GM12878 (cell line): Measurements from ENCODE around the gene TXNRD1. TPM values are rescaled to one million over a fixed set of nuclear protein-coding genes. Genes with fewer than 3 reads are reported as not detected.

Source experiments
- ATF3 ChIP-seq: IDR thresholded peaks from 2 replicates; pipeline ENCODE4 v1.6.1; 2011; ENCODE audit warnings: low read depth, mild to moderate bottlenecking, low read length, moderate library complexity, borderline replicate concordance; ENCODE audit errors: extremely low read depth
- BACH1 ChIP-seq: fragments of 450-650 bp; IDR thresholded peaks from 2 replicates; pipeline ENCODE4 v1.6.1; 2017; ENCODE audit warnings: mild to moderate bottlenecking, borderline replicate concordance
- BHLHE40 ChIP-seq, 2 experiments: fragments of 450-650 bp in 1 of 2; IDR thresholded peaks; 2 replicates each; pipeline ENCODE4 v1.6.1; 2011 to 2017; ENCODE audit warnings: low read depth in 2 of 2, borderline replicate concordance in 1 of 2, improper control_type of control experiment in 1 of 2, low read length in 1 of 2, mild to moderate bottlenecking in 1 of 2
- CHD1 ChIP-seq: IDR thresholded peaks from 2 replicates; pipeline ENCODE4 v1.6.1; 2012; ENCODE audit warnings: low read depth, low read length, improper control_type of control experiment
- CUX1 ChIP-seq: IDR thresholded peaks from 2 replicates; pipeline ENCODE4 v1.6.1; 2012; ENCODE audit warnings: improper control_type of control experiment, low read depth, low read length; ENCODE audit not compliant: insufficient replicate concordance
- ETV6 ChIP-seq, 2 experiments: fragments of 450-650 bp in 1 of 2; IDR thresholded peaks in 1 of 2; conservative IDR thresholded peaks in 1 of 2; 2 replicates each; pipeline ENCODE4 v1.6.1; 2014; ENCODE audit warnings: antibody characterized with exemption in 1 of 2, borderline replicate concordance in 1 of 2, low read depth in 1 of 2, mild to moderate bottlenecking in 1 of 2, moderate library complexity in 1 of 2
- FOXK2 ChIP-seq: fragments of 450-650 bp; IDR thresholded peaks from 2 replicates; pipeline ENCODE4 v1.6.1; 2017; ENCODE audit warnings: mild to moderate bottlenecking, moderate library complexity
- HCFC1 ChIP-seq: fragments of 150-350 bp; IDR thresholded peaks from 2 replicates; pipeline ENCODE4 v1.6.1; 2014; ENCODE audit warnings: low read length
- JUND ChIP-seq: IDR thresholded peaks from 2 replicates; pipeline ENCODE4 v1.6.1; 2012; ENCODE audit warnings: low read depth, mild to moderate bottlenecking, low read length, improper control_type of control experiment, moderate library complexity
- MAX ChIP-seq: IDR thresholded peaks from 2 replicates; pipeline ENCODE4 v1.6.1; 2012; ENCODE audit warnings: low read depth, low read length, improper control_type of control experiment
- MLLT1 ChIP-seq: fragments of 450-650 bp; IDR thresholded peaks from 2 replicates; pipeline ENCODE4 v1.6.1; 2016; ENCODE audit warnings: mild to moderate bottlenecking
- MYC ChIP-seq: IDR thresholded peaks from 2 replicates; pipeline ENCODE4 v1.6.1; 2011; ENCODE audit warnings: mild to moderate bottlenecking, low read length, moderate library complexity, inconsistent platforms; ENCODE audit not compliant: insufficient read depth, insufficient replicate concordance, insufficient read length, severe bottlenecking
- RCOR1 ChIP-seq: conservative IDR thresholded peaks from 2 replicates; pipeline ENCODE4 v1.6.1; 2012; ENCODE audit warnings: low read depth, low read length, improper control_type of control experiment
- SRF ChIP-seq, 2 experiments: IDR thresholded peaks; 2 replicates each; pipeline ENCODE4 v1.6.1; 2011; ENCODE audit warnings: low read depth in 2 of 2, low read length in 2 of 2, mild to moderate bottlenecking in 1 of 2, moderate library complexity in 1 of 2
- TCF3 ChIP-seq: IDR thresholded peaks from 2 replicates; pipeline ENCODE4 v1.6.1; 2012; ENCODE audit warnings: low read depth, mild to moderate bottlenecking, low read length, borderline replicate concordance; ENCODE audit not compliant: insufficient read depth
- ZBED1 ChIP-seq: IDR thresholded peaks from 2 replicates; pipeline ENCODE4 v1.6.1; 2016; ENCODE audit warnings: borderline replicate concordance
- ZNF622 ChIP-seq: fragments of 450-650 bp; IDR thresholded peaks from 2 replicates; pipeline ENCODE4 v1.6.1; 2017; ENCODE audit warnings: mild to moderate bottlenecking, inconsistent platforms
- polyA plus RNA-seq, 11 experiments: library from polyadenylated mRNA; depleted of rRNA in 4 of 11; unstranded in 6 of 11; stranded (reverse) in 5 of 11; fragments of >200 nt; fragmentation: Nextera tagmentation in 4 of 11; fragmentation: Illumina TruSeq in 1 of 11; extraction: Ambion mirVana in 4 of 11; extraction: Trizol in 1 of 11; gene quantifications; 1 replicate in 1 of 11; 2 replicates in 10 of 11; pipeline versions ENCODE4 v1.2.1 to v1.2.3, GENCODE V29; 2011 to 2016; ENCODE audit warnings: inconsistent platforms in 2 of 11, missing spikeins in 2 of 11, low read depth in 1 of 11
- total RNA-seq, 4 experiments: library from RNA; depleted of rRNA in 3 of 4; stranded (reverse); fragments of >200 nt in 3 of 4; fragmentation: Illumina TruSeq in 1 of 4; extraction: Trizol in 1 of 4; gene quantifications; 2 replicates each; pipeline versions ENCODE4 v1.2.1 to v1.2.3, GENCODE V29; 2013 to 2021
- TF ChIP-seq, protein P1 (sequence below): fragments of 150-350 bp; IDR thresholded peaks from 2 replicates; pipeline ENCODE4 v1.6.1; 2014; ENCODE audit warnings: mild to moderate bottlenecking, low read depth, low read length
- TF ChIP-seq, protein P2 (sequence below): IDR thresholded peaks from 2 replicates; pipeline ENCODE4 v1.6.1; 2012; ENCODE audit warnings: low read length, inconsistent platforms

Gene TXNRD1
- total and polyA plus RNA-seq, 10 of the 15 experiments (the other 5 are each of a cell fraction or from before 2014, with no cell fraction given): 52.6 to 84.6 (median 67.8) TPM

DNA sequence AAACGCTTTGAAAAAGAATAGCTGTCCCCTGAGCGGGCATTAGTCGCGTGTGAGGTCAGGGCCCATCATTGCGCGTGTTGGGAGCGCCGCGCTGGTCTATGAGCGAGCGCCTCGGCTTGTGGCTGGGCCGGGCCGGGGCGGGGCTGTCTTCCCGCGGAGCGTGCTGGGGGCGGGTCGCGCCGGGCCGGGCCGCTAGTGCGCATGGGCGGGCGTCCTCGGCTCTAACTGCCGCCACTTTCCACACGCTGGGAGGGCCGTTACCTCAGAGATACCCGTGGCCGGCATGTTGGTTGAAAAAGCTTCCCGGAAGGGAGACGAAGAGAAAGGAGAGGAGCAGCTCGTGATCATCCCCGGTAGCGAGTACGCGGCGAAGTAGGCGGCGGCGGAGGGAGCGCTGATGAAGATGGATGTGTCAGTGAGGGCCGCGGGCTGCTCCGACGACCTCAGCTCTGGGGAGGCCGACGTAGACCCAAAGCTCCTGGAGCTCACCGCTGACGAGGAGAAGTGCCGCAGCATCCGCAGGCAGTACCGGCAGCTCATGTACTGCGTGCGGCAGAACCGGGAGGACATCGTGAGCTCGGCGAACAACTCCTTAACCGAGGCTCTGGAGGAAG, 88.1 kb downstream of the TXNRD1 start, which contains the start of gene EID3 (continued):
- TF ChIP-seq, protein P1, sequence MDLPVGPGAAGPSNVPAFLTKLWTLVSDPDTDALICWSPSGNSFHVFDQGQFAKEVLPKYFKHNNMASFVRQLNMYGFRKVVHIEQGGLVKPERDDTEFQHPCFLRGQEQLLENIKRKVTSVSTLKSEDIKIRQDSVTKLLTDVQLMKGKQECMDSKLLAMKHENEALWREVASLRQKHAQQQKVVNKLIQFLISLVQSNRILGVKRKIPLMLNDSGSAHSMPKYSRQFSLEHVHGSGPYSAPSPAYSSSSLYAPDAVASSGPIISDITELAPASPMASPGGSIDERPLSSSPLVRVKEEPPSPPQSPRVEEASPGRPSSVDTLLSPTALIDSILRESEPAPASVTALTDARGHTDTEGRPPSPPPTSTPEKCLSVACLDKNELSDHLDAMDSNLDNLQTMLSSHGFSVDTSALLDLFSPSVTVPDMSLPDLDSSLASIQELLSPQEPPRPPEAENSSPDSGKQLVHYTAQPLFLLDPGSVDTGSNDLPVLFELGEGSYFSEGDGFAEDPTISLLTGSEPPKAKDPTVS: no peak
- TF ChIP-seq ETV6 (conservative IDR thresholded peaks at IDR 0.05 in 1 of 2, IDR thresholded peaks at IDR 0.05 in 1 of 2; ENCODE audit: borderline replicate concordance in 1 of 2, low read depth in 1 of 2): 0 out of 4 replicates have a peak, but pooled peaks of 1 of the 2 experiments have one; percentile 17
- no peak for TF ChIP-seq MYC
- no peak for TF ChIP-seq CHD1
- TF ChIP-seq MAX: peak; percentile 77
- TF ChIP-seq, protein P2, sequence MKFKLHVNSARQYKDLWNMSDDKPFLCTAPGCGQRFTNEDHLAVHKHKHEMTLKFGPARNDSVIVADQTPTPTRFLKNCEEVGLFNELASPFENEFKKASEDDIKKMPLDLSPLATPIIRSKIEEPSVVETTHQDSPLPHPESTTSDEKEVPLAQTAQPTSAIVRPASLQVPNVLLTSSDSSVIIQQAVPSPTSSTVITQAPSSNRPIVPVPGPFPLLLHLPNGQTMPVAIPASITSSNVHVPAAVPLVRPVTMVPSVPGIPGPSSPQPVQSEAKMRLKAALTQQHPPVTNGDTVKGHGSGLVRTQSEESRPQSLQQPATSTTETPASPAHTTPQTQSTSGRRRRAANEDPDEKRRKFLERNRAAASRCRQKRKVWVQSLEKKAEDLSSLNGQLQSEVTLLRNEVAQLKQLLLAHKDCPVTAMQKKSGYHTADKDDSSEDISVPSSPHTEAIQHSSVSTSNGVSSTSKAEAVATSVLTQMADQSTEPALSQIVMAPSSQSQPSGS: no peak
- TF ChIP-seq MLLT1: no peak
- TF ChIP-seq TCF3: no peak
- no peak for TF ChIP-seq HCFC1
- TF ChIP-seq BACH1: no peak
- TF ChIP-seq ZBED1: no peak
- TF ChIP-seq BHLHE40 (IDR thresholded peaks at IDR 0.05; ENCODE audit: borderline replicate concordance in 1 of 2, low read depth in 2 of 2, low read length in 1 of 2): peak; percentile 76 to 94; a peak in 3 of 4 replicates
- no peak for TF ChIP-seq CUX1
- TF ChIP-seq RCOR1: no peak
- no peak for TF ChIP-seq ZNF622
- TF ChIP-seq FOXK2: no peak
- no peak for TF ChIP-seq SRF (IDR thresholded peaks at IDR 0.05; ENCODE audit: low read depth in 2 of 2, low read length in 2 of 2)
- TF ChIP-seq ATF3: no peak
- TF ChIP-seq JUND: no peak
